Frontal cortex (tissue), 4 donors: Measurements from ENCODE around the gene LAMP5. TPM values are rescaled to one million over a fixed set of nuclear protein-coding genes. Genes with fewer than 3 reads are reported as not detected.

Experiments used
- DNase-seq, 2 donors: peaks; one replicate each; pipeline ENCODE4 v3.0.0; 2012; ENCODE audit warnings: low spot score in 2 of 2
- FAIRE-seq: peaks from 2 replicates; lab custom pipeline; 2012; peaks lifted over from hg19 to GRCh38; lab: Jason Lieb, UNC
- total RNA-seq: library from RNA; depleted of rRNA; stranded (reverse); fragments of >200 nt; gene quantifications from one replicate; pipeline ENCODE4 v1.2.3, GENCODE V29; 2014
- donor health status: control.
- donor health status: control.
- donor health status: control.

The LAMP5 gene
- total RNA-seq, 1 donor from 2014 or later, result 12.6 TPM

- FAIRE-seq, result no peak
These were observed 62.3 kb downstream of the LAMP5 start for GRCh38 chr20:9576695-9577094.

GRCh38 chr20:9577397-9577796, 63.0 kb downstream of the LAMP5 start:
- no peak for DNase-seq
- no peak for FAIRE-seq

More at GRCh38 chr20:9576695-9577094, 62.3 kb downstream of the LAMP5 start:
- no peak for DNase-seq

DNA sequence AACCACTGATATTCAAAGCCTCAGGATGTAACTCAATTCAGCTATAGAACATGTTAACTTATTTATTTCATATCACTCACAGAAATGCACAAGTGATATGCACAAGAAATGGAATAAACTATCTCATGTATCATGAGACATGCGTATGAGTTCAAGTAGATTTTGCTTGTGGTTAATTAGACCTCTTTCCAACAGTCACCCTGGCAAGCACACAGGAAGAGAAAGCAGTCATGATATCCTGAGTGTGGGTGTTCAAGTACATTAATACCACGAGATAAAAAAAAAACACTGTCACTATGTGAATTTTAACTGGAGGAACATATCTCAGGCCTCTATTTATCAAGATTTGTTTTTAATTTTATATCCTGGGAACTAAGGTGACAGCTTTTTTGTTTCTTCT, 64.2 kb downstream of the LAMP5 start:
- FAIRE-seq (no peak), DNase-seq (no peak)
